ENCODE results near the gene GP1BA.
"Not testable (repeated sequence)": the region's sequence is repeated elsewhere in the genome, so short reads cannot be mapped to it uniquely, and the experiment has no call there.

The GP1BA gene

DNA sequence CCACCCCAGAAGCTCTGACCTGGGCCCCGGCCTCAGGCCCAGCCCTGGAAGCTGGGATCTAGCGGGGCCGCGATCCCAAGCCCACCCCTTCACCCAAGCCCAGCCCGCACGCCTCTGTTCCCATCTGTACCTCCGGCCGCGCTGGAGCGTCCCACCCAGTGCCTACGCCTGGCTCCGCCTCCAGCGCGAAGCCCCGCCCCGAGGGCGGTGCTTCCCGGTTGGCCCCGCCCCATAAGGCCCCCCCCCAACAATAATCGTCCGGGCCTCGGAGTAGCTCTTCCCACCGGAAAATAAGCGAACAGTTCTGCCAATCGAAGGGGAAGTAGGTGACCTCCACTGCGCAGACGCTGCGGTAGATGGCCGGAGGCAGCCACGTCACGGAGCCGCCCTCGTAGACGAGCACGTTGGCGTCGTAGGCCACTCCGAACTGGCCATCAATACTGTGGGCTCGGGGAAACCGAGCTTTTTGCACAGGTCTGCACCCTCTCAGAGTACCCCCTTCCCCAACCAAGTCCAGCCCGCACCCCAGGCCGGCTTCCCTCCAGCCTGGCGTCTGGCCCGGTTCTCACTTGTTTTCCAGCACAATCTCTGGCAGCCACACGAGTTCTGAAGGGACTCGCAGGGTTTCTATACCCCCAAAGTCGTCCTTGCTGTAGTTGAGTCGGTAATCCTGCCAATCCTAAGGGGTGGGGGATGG, 30.3 kb upstream of the GP1BA start:
- DNase-seq (ENCODE audit: low spot score), result peak; percentile 87

DNA sequence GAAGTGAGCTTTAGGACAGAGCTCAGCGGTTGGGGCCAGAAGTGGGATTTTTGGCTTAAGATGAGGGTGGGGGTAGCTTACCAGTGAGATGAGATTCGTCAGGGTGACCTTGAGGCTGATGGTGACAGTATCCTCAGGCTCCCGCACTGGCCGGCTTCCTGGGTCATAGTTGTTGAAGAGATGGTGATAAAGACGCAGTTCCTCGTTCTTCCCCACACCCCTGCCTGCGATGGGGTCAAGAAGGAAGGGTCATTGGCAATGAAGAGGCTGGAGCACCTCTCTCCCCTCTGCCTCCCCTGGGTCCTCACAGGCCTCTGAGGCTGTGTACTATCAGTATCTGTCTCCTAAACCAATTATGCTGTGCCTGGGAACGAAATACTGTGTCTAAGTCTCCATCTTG, 29.5 kb upstream of the GP1BA start:
- no peak for DNase-seq (ENCODE audit: low spot score)

DNA sequence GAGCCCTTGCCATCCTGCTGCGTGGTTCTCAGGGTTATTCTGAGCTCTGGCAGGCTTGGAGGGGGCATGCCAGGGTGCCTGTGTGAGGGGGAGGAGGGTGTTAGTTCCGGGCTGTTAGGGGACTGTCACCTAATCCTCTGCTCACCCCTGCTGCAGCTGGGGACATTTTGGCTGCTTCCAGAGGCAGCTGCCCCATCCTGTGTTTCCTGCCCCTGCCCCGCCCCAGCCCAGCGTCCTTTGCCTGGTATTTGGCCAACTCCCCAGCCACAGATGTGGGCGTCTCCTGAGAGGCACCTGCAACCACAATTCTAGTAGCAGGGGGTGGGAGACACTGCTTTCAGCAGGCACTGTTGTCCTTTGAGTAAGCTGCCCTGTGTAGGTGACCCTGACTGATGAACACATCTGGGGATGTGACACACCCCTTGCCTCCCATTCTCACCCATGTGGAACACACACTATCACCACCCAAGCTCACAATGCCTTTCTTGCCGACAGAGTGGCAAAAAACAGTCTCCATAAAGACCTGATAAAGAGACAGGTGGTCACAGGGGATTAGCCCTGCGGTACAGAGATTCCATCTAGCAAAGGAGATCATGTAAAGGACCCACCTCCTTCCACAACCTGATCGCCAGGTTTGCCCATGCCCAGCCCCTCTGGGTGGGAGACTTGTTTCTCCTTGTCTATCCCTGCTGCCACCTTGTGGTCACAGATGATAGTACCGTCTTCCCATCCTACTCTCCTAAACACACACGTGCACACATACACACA, 28.8 kb upstream of the GP1BA start, which contains the start of gene CHRNE:
Gene CHRNE (minus strand): TSS at position 48 of the 768 bp plus-strand sequence. CDS start 35 bp downstream, at position 13.
- DNase-seq (ENCODE audit: low spot score), result no peak

DNA sequence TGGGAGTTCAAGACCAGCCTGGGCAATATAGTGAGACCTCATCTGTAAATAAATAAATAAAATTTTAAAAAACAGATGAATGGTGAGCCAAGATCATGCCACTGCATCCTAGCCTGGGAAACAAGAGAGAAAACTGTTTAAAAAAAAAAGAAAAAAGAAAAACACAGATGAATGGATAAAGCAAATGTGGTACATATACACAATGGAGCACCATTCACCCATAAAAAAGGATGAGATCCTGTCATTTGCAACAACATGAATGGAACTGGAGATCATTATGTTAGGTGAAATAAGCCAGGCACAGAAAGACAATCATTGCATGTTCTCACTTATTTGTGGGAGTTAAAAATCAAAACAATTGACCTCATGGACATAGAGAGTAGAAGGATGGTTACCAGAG, 25.4 kb upstream of the GP1BA start:
- DNase-seq (ENCODE audit: low spot score), result not testable (repeated sequence)

DNA sequence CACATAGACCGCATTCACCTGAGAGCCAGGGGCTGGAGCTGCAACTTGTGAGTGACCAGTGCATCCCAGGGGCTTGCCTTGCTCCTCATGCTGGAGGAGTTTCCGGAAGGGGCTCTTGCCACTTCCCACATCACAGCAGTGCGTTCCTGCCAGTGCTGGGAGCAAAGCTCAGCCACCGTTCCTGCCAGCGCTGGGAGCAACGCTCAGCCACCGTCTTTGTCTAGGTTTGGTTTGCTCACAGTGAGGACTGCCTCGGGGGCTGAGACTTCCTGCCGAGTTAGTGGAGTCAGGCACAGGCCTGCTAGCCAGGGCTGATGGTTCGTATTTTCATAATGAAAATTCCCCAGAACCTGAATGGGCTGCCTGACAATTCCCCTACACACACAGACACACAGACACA, 23.8 kb upstream of the GP1BA start:
- no peak for DNase-seq (ENCODE audit: low spot score)

DNA sequence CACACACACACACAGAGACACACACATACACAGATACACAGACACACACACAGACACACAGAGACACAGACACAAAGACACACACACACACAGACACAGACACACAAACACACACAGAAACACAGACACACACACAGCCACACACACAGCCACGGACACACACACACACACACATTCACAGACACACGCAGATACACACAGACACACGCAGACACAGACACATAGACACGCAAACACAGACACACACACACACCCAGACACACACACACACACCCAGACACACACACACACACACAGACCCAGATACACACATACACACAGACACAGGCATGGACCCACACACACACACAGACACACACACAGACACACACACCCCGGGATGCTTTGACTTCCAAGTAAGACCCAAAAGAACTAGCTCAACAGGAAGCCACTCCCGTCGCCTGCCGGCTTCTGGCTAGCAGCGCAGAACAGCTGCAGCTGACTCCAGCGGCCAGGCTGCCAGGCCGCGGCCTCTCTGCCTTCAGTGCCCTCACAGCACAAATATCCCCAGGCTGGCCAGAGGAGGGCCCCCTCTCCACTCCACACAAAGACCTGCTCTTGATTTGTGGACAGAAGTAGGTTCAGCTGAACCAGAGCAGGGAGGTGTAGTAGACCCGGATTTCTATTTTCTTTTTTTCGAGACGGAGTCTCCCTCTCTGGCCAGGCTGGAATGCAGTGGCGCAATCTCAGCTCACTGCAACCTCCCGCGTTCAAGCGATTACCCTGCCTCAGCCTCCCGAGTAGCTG, 23.2 kb upstream of the GP1BA start:
- peak; percentile 91 for DNase-seq (ENCODE audit: low spot score)

DNA sequence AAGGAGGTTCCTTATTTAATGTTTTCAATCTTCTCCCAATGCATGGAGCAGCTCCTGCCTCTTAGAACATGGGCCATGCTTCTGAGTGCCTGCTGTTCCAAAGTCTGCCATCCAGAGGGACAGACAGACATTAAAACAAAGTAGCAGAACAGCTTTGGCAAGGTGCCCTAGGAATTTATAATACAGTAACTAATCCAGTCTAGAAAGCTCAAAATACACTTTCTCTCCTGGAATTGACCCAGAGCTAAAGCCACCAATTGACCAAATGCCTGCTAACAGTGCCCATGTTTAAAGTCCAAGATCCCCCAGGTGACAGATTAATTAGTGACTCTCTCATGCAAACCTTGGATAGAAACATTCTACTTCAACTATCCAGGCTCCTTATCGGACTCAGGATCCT, 18.1 kb upstream of the GP1BA start:
- no peak for DNase-seq (ENCODE audit: low spot score)

DNA sequence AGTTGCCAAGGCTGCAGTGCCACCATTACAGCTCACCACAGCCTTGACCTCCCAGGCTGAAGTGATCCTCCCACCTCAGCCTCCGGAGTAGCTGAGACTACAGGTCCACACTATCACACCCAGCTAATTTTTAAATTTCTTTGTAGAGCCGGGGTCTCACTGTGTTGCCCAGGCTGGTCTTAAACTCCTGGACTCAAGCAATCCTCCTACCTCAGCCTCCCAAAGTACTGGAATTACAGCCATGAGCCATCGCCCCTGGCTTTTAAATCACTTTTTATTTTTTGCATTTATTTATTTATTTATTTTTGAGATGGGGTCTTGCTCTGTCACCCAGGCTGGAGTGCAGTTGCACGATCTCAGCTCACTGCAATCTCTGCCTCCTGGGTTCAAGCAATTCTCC, 17.5 kb upstream of the GP1BA start:
- not testable (repeated sequence) for DNase-seq (ENCODE audit: low spot score)

DNA sequence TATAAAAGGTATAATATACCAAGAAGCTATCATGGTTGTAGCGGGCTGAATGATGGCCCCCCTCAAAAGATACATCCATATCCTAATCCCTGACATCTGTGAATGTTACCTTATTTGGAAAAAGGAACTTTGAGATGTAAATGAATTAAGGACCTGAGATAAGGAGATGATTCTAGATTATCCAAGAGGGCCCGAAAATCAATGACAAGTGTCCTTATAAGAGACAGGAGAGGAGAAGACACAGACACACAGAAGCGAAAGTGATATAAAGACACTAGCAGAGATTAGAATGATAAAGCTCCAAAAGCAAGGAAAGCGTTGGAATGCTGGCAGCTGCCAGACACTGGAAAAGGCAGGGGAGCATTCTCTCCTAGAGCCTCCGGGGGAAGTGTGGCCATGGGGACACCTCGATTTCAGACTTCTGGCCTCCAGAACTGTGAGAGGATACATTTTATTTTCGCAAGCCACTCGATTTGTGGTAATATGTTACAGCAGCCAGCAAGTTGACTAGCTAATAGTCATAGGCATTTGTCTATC, 12.5 kb upstream of the GP1BA start:
- DNase-seq (ENCODE audit: low spot score), result no peak

DNA sequence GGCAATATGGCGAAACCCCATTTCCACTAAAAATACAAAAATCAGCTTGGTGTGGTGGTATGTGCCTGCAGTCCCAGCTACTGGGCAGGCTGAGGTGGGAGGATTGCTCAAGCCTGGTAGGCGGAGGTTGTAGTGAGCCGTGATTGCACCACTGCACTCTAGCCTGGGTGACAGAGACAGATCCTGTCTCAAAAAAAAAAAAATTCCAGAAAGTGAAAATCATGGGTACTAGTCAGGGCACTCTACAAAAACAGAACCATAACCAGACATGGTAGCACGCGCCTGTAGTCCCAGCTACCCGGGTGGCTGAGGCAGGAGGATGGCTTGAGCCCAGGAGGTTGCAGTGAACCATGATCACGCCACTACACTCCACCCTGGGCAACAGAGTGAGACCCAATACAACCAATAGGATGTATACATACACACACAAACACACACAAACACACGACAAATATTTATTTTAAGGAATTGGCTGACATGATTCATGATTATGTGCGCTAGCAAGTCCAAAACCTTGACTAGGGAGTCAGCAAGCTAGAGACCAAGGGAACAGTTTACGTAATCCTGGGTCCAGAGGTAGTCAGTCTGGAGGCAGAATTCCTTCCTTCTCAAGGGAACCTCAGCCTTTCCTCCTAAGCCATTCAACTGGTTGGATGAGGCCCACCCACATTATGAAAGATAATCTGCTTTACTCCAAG, 11.6 kb upstream of the GP1BA start:
- DNase-seq (ENCODE audit: low spot score), result no peak

DNA sequence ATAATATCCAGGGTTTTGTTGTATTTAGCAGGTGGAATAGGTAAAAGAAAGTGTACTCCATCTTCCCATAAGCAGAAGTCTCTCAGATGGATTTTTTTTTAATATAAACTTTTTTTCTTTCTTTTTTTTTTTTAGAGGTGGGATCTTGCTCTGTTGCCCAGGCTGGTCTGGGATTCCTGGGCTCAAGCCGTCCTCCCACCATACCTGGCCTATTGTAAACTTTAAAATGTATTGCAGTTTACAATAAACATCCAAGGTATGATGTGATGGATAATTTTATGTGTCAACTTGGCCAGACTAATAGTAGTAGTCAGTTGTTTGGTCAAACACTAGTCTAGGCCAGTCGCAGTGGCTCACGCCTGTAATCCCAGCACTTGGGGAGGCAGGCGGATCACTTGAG, 10.8 kb upstream of the GP1BA start:
- no peak for DNase-seq (ENCODE audit: low spot score)

DNA sequence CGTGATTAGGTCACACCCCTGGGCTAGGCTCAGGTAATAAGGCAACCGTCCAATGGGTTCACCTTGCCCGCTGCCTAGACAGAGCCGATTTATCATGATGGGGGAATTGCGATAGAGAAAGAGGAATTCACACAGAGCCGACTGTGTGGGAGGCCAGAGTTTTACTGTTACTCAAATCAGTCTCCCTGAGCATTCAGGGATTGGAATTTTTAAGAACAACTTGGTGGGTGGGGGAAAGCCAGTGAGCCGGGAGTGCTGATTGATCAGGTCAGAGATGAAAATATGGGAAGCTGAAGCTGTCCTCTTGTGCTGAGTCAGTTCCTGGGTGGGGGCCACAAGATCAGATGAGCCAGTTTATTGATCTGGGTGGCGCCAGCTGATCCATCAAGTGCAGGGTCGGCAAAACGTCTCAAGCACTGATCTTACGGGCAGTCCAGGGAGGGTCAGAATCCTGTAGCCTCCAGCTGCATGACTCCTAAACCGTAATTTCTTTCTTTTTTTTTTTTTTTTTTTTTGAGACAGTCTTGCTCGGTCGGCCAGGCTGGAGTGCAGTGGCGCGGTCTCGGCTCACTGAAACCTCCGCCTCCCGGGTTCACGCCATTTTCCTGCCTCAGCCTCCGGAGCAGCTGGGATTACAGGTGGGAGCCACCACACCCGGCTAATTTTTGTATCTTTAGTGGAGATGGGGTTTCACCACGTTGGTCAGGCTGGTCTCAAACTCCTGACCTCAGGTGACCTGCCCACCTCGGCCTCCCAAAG, 5.3 kb upstream of the GP1BA start:
- not testable (repeated sequence) for DNase-seq (ENCODE audit: low spot score)

DNA sequence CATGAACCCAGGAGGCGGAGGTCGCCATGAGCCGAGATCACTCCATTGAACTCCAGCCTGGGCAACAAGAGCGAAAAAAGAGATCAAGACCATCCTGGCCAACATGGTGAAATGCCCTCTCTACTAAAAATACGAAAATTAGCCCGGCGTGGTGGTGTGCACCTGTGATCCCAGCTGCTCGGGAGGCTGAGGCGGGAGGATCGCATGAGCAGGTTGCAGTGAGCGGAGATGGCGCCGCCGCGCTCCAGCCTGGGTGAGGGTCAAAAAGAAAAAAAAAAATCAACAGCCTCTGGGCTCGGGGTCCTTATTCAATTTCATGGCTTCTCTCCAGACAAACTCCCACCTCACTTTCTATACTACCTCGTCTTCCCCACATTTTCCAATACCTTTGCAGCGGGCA, 3.2 kb upstream of the GP1BA start:
- no peak for DNase-seq (ENCODE audit: low spot score)

DNA sequence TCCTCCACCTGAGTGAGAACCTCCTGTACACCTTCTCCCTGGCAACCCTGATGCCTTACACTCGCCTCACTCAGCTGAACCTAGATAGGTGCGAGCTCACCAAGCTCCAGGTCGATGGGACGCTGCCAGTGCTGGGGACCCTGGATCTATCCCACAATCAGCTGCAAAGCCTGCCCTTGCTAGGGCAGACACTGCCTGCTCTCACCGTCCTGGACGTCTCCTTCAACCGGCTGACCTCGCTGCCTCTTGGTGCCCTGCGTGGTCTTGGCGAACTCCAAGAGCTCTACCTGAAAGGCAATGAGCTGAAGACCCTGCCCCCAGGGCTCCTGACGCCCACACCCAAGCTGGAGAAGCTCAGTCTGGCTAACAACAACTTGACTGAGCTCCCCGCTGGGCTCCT, 679 bp downstream of the GP1BA start:
- DNase-seq (ENCODE audit: low spot score), result no peak

DNA sequence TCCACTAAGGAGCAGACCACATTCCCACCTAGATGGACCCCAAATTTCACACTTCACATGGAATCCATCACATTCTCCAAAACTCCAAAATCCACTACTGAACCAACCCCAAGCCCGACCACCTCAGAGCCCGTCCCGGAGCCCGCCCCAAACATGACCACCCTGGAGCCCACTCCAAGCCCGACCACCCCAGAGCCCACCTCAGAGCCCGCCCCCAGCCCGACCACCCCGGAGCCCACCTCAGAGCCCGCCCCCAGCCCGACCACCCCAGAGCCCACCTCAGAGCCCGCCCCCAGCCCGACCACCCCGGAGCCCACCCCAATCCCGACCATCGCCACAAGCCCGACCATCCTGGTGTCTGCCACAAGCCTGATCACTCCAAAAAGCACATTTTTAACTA, 1.6 kb downstream of the GP1BA start:
- no peak for DNase-seq (ENCODE audit: low spot score)

DNA sequence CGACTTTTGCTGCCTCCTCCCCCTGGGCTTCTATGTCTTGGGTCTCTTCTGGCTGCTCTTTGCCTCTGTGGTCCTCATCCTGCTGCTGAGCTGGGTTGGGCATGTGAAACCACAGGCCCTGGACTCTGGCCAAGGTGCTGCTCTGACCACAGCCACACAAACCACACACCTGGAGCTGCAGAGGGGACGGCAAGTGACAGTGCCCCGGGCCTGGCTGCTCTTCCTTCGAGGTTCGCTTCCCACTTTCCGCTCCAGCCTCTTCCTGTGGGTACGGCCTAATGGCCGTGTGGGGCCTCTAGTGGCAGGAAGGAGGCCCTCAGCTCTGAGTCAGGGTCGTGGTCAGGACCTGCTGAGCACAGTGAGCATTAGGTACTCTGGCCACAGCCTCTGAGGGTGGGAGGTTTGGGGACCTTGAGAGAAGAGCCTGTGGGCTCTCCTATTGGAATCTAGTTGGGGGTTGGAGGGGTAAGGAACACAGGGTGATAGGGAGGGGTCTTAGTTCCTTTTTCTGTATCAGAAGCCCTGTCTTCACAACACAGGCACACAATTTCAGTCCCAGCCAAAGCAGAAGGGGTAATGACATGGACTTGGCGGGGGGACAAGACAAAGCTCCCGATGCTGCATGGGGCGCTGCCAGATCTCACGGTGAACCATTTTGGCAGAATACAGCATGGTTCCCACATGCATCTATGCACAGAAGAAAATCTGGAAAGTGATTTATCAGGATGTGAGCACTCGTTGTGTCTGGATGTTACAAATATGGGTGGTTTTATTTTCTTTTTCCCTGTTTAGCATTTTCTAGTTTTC, 2.3 kb downstream of the GP1BA start:
- DNase-seq (ENCODE audit: low spot score), result no peak

DNA sequence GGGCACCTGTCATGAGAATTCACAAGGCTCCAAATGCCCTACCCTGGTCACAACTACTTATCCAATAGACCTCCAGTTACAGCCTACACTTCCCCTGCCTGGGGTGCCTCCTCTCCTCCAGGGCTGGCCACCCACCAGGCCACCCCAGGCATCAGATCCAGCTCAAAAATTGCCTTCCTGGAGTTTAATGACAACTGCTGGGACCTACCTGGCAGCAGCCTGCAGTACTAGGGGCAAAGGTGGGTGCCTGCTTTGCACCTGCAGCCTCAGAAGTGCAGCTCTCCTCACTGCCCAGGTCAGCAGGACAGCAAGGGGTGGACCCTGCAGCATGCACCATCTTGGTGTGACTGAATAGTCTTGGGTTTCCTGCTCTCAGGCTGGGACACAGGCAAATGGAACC, 3.6 kb downstream of the GP1BA start:
- DNase-seq (ENCODE audit: low spot score), result no peak

DNA sequence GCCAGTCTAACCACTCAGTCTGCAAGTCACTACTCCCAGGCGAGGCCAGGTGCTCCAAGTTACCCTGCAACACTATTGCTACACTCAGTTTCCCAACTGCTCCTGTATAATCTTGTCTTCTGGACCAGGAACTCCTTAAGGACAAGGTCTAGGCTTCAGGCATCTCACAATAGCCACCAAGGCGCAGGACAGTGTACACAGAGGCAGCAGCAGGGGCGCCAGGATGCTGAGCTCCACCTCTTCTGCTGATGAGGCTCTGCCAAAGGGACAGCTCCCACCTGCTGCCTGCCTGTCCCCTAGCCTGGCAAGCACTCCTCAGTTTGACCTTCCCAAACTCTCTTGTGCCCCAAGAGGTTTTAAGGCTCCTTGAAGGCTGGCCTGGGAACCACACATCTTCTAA, 4.4 kb downstream of the GP1BA start:
- DNase-seq (ENCODE audit: low spot score), result no peak

DNA sequence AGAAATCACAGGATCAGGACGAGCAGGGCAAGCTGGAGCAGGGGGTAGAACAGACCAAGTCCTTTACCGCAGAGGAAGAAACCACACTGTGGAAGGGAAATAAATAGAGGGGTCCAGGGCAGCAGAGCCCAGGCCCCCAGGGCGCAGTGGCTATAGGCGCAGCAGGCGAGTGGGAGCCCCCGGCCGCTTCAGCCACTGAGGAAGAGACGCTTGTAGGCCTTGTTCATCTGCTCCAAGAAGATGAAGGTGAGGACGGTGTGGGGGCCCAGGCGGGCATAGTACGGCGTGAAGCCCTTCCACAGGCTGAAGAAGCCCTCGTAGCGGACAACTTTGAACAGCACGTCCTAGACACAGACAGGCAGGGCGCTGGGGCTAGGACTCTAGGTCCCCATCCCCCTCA, 5.5 kb downstream of the GP1BA start:
- DNase-seq (ENCODE audit: low spot score), result no peak

DNA sequence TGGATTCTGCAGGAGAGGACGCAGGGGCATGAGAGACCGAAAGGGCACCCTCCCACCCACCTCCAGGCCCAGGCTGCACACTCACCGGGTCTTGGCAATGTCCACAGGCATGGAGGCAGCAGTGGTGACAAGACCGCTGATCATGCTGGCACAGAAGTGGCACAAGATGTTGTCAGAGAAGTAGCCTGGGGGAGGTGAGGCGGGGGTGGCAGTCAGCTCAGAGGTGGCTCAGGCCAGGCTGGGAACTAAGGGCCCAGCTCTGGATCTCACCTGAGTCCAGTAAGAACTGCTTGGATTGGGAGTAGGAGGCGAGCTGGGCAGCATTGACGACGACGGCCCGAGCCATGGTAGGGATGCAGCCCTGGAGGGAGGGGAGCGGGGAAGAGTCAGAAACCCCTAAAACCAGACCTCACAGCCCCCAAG, 6.0 kb downstream of the GP1BA start:
- no peak for DNase-seq (ENCODE audit: low spot score)

All from left forelimb (tissue), 1 donor.